ENCODE results near the gene CFAP46.

DNA sequence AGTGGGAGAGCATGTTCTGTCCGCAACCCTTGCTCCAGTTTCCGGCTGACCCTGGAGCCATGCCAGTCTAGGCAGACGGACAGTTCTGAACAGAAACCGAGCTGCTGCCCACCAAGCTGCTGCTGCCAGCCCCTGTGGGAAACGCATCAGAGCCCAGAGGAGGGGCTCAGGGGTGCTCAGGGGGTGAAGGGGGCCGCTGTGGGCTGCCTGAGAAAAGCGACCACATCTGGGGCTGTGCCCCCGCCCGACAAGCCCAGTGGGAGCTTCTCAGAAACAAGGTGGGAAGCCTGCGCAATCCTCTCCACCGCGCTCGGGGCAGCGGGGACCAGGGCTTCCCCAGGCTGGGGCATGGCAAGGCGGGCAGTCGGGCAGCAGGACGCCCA is 38.8 kb upstream of the CFAP46 start:
- TF ChIP-seq FOXK2 (IDR thresholded peaks at IDR 0.05) (no peak), TARDBP (IDR thresholded peaks at IDR 0.05) (no peak), FOXM1 (IDR thresholded peaks at IDR 0.05; ENCODE audit: borderline replicate concordance) (no peak), ARNT (IDR thresholded peaks at IDR 0.05) (no peak), FOXA1 (IDR thresholded peaks at IDR 0.05) (no peak), NFRKB (IDR thresholded peaks at IDR 0.05) (no peak), SUZ12 (IDR thresholded peaks at IDR 0.05) (no peak), BHLHE40 (IDR thresholded peaks at IDR 0.05; ENCODE audit: borderline replicate concordance) (no peak)
- TF ChIP-seq, protein P1, sequence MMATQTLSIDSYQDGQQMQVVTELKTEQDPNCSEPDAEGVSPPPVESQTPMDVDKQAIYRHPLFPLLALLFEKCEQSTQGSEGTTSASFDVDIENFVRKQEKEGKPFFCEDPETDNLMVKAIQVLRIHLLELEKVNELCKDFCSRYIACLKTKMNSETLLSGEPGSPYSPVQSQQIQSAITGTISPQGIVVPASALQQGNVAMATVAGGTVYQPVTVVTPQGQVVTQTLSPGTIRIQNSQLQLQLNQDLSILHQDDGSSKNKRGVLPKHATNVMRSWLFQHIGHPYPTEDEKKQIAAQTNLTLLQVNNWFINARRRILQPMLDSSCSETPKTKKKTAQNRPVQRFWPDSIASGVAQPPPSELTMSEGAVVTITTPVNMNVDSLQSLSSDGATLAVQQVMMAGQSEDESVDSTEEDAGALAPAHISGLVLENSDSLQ (IDR thresholded peaks at IDR 0.05): no peak
